WTC11 (cell line): ENCODE results near the gene NKD1. TPM values are rescaled to one million over a fixed set of nuclear protein-coding genes. Genes with fewer than 3 reads are reported as not detected.

Experiments
- ATAC-seq: fragments of 200-7000 bp; cut with Tn5 transposase; 2 replicates; pipeline ENCODE4 v1.10.0; 2021; ENCODE audit warnings: mild to moderate bottlenecking, moderate library complexity
- CTCF ChIA-PET: fragments of 300-600 bp; sonication (Branson Sonifier 250); formaldehyde crosslinking; loops from one replicate; lab custom pipeline; 2021; ENCODE audit warnings: antibody characterized with exemption; lab: Charles Lee
- POLR2A ChIA-PET: fragments of 350-600 bp; sonication (Branson Sonifier 250); formaldehyde crosslinking; loops from one replicate; lab custom pipeline; 2021; ENCODE audit warnings: antibody characterized with exemption; lab: Charles Lee
- DNase-seq: peaks from one replicate; pipeline ENCODE4 v3.0.0; 2021; ENCODE audit warnings: low spot score
- H3K27ac Mint-ChIP-seq: 2 replicates; pipeline ENCODE4 v1.8.0; 2021; ENCODE audit warnings: mixed read lengths
- H3K27me3 Mint-ChIP-seq: 2 replicates; pipeline ENCODE4 v1.8.0; 2021; ENCODE audit warnings: low read depth, mild to moderate bottlenecking, moderate library complexity, mixed read lengths
- H3K36me3 Mint-ChIP-seq: 2 replicates; pipeline ENCODE4 v1.8.0; 2021; ENCODE audit warnings: mixed read lengths
- H3K4me1 Mint-ChIP-seq: 2 replicates; pipeline ENCODE4 v1.8.0; 2022; ENCODE audit warnings: mixed read lengths
- H3K4me3 Mint-ChIP-seq: 2 replicates; pipeline ENCODE4 v1.8.0; 2021; ENCODE audit warnings: mild to moderate bottlenecking, moderate library complexity, mixed read lengths
- H3K9me3 Mint-ChIP-seq: 2 replicates; pipeline ENCODE4 v1.8.0; 2021; ENCODE audit warnings: mixed read lengths
- EMX1 ChIP-seq: fragments of 250-450 bp; sonication (Bioruptor Pico); IDR thresholded peaks from 2 replicates; pipeline ENCODE4 v1.8.0; 2021; ENCODE audit warnings: mild to moderate bottlenecking
- GTF2I ChIP-seq: fragments of 250-450 bp; sonication (Bioruptor Pico); conservative IDR thresholded peaks from 2 replicates; pipeline ENCODE4 v1.4.0; 2021; ENCODE audit warnings: mild to moderate bottlenecking
- NR2C2 ChIP-seq: sonication (generic); formaldehyde crosslinking; IDR thresholded peaks from 2 replicates; pipeline ENCODE4 v1.8.0; 2022; ENCODE audit warnings: mild to moderate bottlenecking, missing genetic modification reagents
- RORB ChIP-seq: fragments of 250-450 bp; sonication (Bioruptor Pico); IDR thresholded peaks from 2 replicates; pipeline ENCODE4 v1.9.0; 2021; ENCODE audit warnings: mild to moderate bottlenecking
- SOX15 ChIP-seq: fragments of 250-450 bp; sonication (Bioruptor Pico); IDR thresholded peaks from 2 replicates; pipeline ENCODE4 v1.9.0; 2021; ENCODE audit warnings: mild to moderate bottlenecking
- ZNF121 ChIP-seq: sonication (generic); formaldehyde crosslinking; IDR thresholded peaks from 2 replicates; pipeline ENCODE4 v1.8.0; 2023; ENCODE audit warnings: missing genetic modification reagents
- ZNF396 ChIP-seq: fragments of 250-450 bp; sonication (Bioruptor Pico); IDR thresholded peaks from 2 replicates; pipeline ENCODE4 v1.8.0; 2021; ENCODE audit warnings: mild to moderate bottlenecking, moderate library complexity, borderline replicate concordance
- ZNF416 ChIP-seq: fragments of 250-450 bp; sonication (Bioruptor Pico); IDR thresholded peaks from 2 replicates; pipeline ENCODE4 v1.9.0; 2021; ENCODE audit warnings: mild to moderate bottlenecking, inconsistent platforms
- total RNA-seq: library from RNA; stranded (reverse); gene quantifications from 3 replicates; pipeline ENCODE4 v1.2.3, GENCODE V29; 2021
- TF ChIP-seq, protein P1 (sequence below): sonication (generic); formaldehyde crosslinking; IDR thresholded peaks from 2 replicates; pipeline ENCODE4 v1.8.0; 2022; ENCODE audit warnings: mild to moderate bottlenecking, missing genetic modification reagents
- TF ChIP-seq, protein P2 (sequence below): sonication (generic); formaldehyde crosslinking; conservative IDR thresholded peaks from 2 replicates; pipeline ENCODE4 v1.8.1; 2023; ENCODE audit warnings: mild to moderate bottlenecking, low read depth, missing genetic modification reagents, moderate library complexity
- TF ChIP-seq, protein P3 (sequence below): sonication (generic); formaldehyde crosslinking; IDR thresholded peaks from 2 replicates; pipeline ENCODE4 v1.8.1; 2022; ENCODE audit warnings: low read depth, mild to moderate bottlenecking, moderate library complexity, missing genetic modification reagents, borderline replicate concordance
- TF ChIP-seq, protein P4 (sequence below): fragments of 250-450 bp; sonication (Bioruptor Pico); IDR thresholded peaks from 2 replicates; pipeline ENCODE4 v1.8.0; 2021; ENCODE audit warnings: mild to moderate bottlenecking
- TF ChIP-seq, protein P5 (sequence below): fragments of 250-450 bp; sonication (Bioruptor Pico); IDR thresholded peaks from 2 replicates; pipeline ENCODE4 v1.9.0; 2021; ENCODE audit warnings: mild to moderate bottlenecking, borderline replicate concordance
- TF ChIP-seq, protein P6 (sequence below): sonication (generic); formaldehyde crosslinking; IDR thresholded peaks from 2 replicates; pipeline ENCODE4 v1.8.1; 2023; ENCODE audit warnings: mild to moderate bottlenecking, missing genetic modification reagents, moderate library complexity
- TF ChIP-seq, protein P7 (sequence below): sonication (generic); formaldehyde crosslinking; IDR thresholded peaks from 2 replicates; pipeline ENCODE4 v1.8.0; 2022; ENCODE audit warnings: mild to moderate bottlenecking, missing genetic modification reagents
- TF ChIP-seq, protein P8 (sequence below): sonication (generic); formaldehyde crosslinking; conservative IDR thresholded peaks from 2 replicates; pipeline ENCODE4 v1.8.1; 2022; ENCODE audit warnings: mild to moderate bottlenecking, missing genetic modification reagents
- TF ChIP-seq, protein P9 (sequence below): sonication (generic); formaldehyde crosslinking; IDR thresholded peaks from 2 replicates; pipeline ENCODE4 v1.8.0; 2022; ENCODE audit warnings: missing genetic modification reagents
- TF ChIP-seq, protein P10 (sequence below): sonication (generic); formaldehyde crosslinking; IDR thresholded peaks from 2 replicates; pipeline ENCODE4 v1.8.1; 2023; ENCODE audit warnings: mild to moderate bottlenecking, missing genetic modification reagents

NKD1 gene
- total RNA-seq, 1 experiment from 2014 or later = 6.0 TPM

DNA sequence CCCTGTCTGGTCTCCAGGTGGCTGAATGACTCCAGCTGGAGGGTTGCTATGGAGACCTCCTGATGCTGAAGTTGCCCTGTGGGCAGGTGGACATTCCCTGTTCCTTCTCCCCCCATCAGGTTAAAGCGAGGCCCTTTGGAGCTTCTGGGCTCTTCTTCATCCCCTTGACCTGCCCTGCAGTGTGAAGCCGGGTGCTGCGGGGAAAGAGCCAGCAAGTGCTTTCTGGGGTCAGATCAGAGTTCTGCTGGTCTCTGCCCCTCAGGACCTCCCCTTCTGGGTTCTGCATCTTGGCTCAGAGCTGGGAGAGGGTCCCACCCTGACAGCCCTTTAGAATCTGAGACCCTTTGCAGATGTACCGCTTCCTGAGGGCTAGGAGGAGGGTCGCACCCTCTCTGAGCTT is 25.1 kb downstream of the NKD1 start:
- TF ChIP-seq, protein P1, sequence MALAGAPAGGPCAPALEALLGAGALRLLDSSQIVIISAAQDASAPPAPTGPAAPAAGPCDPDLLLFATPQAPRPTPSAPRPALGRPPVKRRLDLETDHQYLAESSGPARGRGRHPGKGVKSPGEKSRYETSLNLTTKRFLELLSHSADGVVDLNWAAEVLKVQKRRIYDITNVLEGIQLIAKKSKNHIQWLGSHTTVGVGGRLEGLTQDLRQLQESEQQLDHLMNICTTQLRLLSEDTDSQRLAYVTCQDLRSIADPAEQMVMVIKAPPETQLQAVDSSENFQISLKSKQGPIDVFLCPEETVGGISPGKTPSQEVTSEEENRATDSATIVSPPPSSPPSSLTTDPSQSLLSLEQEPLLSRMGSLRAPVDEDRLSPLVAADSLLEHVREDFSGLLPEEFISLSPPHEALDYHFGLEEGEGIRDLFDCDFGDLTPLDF (CRISPR knock-in tag) = no peak
- TF ChIP-seq NR2C2 (no peak), EMX1 (CRISPR knock-in tag) (no peak), ZNF416 (CRISPR knock-in tag) (no peak), ZNF121 (CRISPR knock-in tag) (no peak), ZNF396 (CRISPR knock-in tag) (no peak), SOX15 (CRISPR knock-in tag) (no peak), GTF2I (CRISPR knock-in tag) (no peak), RORB (CRISPR knock-in tag) (no peak)
- TF ChIP-seq, protein P2, sequence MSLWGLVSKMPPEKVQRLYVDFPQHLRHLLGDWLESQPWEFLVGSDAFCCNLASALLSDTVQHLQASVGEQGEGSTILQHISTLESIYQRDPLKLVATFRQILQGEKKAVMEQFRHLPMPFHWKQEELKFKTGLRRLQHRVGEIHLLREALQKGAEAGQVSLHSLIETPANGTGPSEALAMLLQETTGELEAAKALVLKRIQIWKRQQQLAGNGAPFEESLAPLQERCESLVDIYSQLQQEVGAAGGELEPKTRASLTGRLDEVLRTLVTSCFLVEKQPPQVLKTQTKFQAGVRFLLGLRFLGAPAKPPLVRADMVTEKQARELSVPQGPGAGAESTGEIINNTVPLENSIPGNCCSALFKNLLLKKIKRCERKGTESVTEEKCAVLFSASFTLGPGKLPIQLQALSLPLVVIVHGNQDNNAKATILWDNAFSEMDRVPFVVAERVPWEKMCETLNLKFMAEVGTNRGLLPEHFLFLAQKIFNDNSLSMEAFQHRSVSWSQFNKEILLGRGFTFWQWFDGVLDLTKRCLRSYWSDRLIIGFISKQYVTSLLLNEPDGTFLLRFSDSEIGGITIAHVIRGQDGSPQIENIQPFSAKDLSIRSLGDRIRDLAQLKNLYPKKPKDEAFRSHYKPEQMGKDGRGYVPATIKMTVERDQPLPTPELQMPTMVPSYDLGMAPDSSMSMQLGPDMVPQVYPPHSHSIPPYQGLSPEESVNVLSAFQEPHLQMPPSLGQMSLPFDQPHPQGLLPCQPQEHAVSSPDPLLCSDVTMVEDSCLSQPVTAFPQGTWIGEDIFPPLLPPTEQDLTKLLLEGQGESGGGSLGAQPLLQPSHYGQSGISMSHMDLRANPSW = no peak
- TF ChIP-seq, protein P3, sequence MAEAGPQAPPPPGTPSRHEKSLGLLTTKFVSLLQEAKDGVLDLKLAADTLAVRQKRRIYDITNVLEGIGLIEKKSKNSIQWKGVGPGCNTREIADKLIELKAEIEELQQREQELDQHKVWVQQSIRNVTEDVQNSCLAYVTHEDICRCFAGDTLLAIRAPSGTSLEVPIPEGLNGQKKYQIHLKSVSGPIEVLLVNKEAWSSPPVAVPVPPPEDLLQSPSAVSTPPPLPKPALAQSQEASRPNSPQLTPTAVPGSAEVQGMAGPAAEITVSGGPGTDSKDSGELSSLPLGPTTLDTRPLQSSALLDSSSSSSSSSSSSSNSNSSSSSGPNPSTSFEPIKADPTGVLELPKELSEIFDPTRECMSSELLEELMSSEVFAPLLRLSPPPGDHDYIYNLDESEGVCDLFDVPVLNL (CRISPR knock-in tag) = no peak
- TF ChIP-seq, protein P4, sequence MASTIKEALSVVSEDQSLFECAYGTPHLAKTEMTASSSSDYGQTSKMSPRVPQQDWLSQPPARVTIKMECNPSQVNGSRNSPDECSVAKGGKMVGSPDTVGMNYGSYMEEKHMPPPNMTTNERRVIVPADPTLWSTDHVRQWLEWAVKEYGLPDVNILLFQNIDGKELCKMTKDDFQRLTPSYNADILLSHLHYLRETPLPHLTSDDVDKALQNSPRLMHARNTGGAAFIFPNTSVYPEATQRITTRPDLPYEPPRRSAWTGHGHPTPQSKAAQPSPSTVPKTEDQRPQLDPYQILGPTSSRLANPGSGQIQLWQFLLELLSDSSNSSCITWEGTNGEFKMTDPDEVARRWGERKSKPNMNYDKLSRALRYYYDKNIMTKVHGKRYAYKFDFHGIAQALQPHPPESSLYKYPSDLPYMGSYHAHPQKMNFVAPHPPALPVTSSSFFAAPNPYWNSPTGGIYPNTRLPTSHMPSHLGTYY (CRISPR knock-in tag) = no peak
- TF ChIP-seq, protein P5, sequence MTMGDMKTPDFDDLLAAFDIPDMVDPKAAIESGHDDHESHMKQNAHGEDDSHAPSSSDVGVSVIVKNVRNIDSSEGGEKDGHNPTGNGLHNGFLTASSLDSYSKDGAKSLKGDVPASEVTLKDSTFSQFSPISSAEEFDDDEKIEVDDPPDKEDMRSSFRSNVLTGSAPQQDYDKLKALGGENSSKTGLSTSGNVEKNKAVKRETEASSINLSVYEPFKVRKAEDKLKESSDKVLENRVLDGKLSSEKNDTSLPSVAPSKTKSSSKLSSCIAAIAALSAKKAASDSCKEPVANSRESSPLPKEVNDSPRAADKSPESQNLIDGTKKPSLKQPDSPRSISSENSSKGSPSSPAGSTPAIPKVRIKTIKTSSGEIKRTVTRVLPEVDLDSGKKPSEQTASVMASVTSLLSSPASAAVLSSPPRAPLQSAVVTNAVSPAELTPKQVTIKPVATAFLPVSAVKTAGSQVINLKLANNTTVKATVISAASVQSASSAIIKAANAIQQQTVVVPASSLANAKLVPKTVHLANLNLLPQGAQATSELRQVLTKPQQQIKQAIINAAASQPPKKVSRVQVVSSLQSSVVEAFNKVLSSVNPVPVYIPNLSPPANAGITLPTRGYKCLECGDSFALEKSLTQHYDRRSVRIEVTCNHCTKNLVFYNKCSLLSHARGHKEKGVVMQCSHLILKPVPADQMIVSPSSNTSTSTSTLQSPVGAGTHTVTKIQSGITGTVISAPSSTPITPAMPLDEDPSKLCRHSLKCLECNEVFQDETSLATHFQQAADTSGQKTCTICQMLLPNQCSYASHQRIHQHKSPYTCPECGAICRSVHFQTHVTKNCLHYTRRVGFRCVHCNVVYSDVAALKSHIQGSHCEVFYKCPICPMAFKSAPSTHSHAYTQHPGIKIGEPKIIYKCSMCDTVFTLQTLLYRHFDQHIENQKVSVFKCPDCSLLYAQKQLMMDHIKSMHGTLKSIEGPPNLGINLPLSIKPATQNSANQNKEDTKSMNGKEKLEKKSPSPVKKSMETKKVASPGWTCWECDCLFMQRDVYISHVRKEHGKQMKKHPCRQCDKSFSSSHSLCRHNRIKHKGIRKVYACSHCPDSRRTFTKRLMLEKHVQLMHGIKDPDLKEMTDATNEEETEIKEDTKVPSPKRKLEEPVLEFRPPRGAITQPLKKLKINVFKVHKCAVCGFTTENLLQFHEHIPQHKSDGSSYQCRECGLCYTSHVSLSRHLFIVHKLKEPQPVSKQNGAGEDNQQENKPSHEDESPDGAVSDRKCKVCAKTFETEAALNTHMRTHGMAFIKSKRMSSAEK (CRISPR knock-in tag) = no peak
- TF ChIP-seq, protein P6, sequence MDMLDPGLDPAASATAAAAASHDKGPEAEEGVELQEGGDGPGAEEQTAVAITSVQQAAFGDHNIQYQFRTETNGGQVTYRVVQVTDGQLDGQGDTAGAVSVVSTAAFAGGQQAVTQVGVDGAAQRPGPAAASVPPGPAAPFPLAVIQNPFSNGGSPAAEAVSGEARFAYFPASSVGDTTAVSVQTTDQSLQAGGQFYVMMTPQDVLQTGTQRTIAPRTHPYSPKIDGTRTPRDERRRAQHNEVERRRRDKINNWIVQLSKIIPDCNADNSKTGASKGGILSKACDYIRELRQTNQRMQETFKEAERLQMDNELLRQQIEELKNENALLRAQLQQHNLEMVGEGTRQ (CRISPR knock-in tag) = no peak
- TF ChIP-seq, protein P7, sequence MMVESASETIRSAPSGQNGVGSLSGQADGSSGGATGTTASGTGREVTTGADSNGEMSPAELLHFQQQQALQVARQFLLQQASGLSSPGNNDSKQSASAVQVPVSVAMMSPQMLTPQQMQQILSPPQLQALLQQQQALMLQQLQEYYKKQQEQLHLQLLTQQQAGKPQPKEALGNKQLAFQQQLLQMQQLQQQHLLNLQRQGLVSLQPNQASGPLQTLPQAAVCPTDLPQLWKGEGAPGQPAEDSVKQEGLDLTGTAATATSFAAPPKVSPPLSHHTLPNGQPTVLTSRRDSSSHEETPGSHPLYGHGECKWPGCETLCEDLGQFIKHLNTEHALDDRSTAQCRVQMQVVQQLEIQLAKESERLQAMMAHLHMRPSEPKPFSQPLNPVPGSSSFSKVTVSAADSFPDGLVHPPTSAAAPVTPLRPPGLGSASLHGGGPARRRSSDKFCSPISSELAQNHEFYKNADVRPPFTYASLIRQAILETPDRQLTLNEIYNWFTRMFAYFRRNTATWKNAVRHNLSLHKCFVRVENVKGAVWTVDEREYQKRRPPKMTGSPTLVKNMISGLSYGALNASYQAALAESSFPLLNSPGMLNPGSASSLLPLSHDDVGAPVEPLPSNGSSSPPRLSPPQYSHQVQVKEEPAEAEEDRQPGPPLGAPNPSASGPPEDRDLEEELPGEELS (CRISPR knock-in tag) = no peak
- TF ChIP-seq, protein P8, sequence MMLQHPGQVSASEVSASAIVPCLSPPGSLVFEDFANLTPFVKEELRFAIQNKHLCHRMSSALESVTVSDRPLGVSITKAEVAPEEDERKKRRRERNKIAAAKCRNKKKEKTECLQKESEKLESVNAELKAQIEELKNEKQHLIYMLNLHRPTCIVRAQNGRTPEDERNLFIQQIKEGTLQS (CRISPR knock-in tag) = no peak
- TF ChIP-seq, protein P9, sequence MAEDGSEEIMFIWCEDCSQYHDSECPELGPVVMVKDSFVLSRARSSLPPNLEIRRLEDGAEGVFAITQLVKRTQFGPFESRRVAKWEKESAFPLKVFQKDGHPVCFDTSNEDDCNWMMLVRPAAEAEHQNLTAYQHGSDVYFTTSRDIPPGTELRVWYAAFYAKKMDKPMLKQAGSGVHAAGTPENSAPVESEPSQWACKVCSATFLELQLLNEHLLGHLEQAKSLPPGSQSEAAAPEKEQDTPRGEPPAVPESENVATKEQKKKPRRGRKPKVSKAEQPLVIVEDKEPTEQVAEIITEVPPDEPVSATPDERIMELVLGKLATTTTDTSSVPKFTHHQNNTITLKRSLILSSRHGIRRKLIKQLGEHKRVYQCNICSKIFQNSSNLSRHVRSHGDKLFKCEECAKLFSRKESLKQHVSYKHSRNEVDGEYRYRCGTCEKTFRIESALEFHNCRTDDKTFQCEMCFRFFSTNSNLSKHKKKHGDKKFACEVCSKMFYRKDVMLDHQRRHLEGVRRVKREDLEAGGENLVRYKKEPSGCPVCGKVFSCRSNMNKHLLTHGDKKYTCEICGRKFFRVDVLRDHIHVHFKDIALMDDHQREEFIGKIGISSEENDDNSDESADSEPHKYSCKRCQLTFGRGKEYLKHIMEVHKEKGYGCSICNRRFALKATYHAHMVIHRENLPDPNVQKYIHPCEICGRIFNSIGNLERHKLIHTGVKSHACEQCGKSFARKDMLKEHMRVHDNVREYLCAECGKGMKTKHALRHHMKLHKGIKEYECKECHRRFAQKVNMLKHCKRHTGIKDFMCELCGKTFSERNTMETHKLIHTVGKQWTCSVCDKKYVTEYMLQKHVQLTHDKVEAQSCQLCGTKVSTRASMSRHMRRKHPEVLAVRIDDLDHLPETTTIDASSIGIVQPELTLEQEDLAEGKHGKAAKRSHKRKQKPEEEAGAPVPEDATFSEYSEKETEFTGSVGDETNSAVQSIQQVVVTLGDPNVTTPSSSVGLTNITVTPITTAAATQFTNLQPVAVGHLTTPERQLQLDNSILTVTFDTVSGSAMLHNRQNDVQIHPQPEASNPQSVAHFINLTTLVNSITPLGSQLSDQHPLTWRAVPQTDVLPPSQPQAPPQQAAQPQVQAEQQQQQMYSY (CRISPR knock-in tag) = no peak
- TF ChIP-seq, protein P10, sequence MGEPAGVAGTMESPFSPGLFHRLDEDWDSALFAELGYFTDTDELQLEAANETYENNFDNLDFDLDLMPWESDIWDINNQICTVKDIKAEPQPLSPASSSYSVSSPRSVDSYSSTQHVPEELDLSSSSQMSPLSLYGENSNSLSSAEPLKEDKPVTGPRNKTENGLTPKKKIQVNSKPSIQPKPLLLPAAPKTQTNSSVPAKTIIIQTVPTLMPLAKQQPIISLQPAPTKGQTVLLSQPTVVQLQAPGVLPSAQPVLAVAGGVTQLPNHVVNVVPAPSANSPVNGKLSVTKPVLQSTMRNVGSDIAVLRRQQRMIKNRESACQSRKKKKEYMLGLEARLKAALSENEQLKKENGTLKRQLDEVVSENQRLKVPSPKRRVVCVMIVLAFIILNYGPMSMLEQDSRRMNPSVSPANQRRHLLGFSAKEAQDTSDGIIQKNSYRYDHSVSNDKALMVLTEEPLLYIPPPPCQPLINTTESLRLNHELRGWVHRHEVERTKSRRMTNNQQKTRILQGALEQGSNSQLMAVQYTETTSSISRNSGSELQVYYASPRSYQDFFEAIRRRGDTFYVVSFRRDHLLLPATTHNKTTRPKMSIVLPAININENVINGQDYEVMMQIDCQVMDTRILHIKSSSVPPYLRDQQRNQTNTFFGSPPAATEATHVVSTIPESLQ = no peak
- CTCF ChIA-PET = interaction anchor here (1.8 kb wide), 1 partner anchor 21 kb away, joined by 4 read pairs; no protein-coding TSS in a partner anchor
- no peaks in the 10 kb centered on the region for H3K27me3 Mint-ChIP-seq
- DNase-seq (no peak), ATAC-seq (no peak)
- H3K36me3 Mint-ChIP-seq = no peaks in the 10 kb centered on the region
- H3K4me1 Mint-ChIP-seq = peaks cover 19% of the 10 kb centered on the region
- POLR2A ChIA-PET = no interaction called here
- no peaks in the 10 kb centered on the region for H3K9me3 Mint-ChIP-seq
- H3K4me3 Mint-ChIP-seq = no peak overlapping the region
- H3K27ac Mint-ChIP-seq = no peak overlapping the region
